Breast epithelium (tissue), 3 donors: ENCODE results near the gene TSPAN1.

Source experiments
- CTCF ChIP-seq, 3 donors: fragments of 450-650 bp; IDR thresholded peaks; one replicate each; pipeline ENCODE4 v1.5.1; 2016 to 2017; ENCODE audit warnings: antibody characterized with exemption in 3 of 3, mild to moderate bottlenecking in 3 of 3, moderate library complexity in 3 of 3
- POLR2A ChIP-seq: fragments of 450-650 bp; IDR thresholded peaks from one replicate; pipeline ENCODE4 v1.6.1; 2016; ENCODE audit warnings: antibody characterized with exemption, mild to moderate bottlenecking, moderate library complexity

DNA sequence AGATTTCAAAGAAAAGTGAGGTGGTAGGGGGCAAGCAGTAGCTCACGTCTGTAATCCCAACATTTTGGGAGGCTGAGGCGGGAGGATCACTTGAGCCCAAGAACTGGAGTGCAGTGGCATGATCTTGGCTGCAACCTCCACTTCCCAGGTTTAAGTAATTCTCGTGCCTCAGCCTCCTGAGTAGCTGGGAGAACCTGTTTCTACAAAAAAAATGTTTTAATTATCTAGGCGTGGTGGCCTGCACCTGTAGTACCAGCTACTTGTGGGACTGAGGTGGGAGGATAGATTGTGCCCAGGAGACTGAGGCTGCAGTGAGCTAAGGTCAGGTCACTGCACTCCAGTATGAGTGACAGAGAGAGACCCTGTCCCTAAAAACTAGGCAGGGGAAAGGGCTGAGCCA, 2.6 kb upstream of the TSPAN1 start:
- TF ChIP-seq POLR2A: no peak
- no peak for TF ChIP-seq CTCF (IDR thresholded peaks at IDR 0.05)
